H1 (cell line): ENCODE measurements around the gene MSTN. TPM values are rescaled to one million over a fixed set of nuclear protein-coding genes. Genes with fewer than 3 reads are reported as not detected.

Source experiments
- E2F6 ChIP-seq: IDR thresholded peaks from 2 replicates; pipeline ENCODE4 v1.6.1; 2012; ENCODE audit warnings: inconsistent platforms
- POU5F1 ChIP-seq: IDR thresholded peaks from 2 replicates; pipeline ENCODE4 v1.6.1; 2011; ENCODE audit warnings: low read depth, mild to moderate bottlenecking, low read length, moderate library complexity
- SRF ChIP-seq: IDR thresholded peaks from 2 replicates; pipeline ENCODE4 v1.6.1; 2011; ENCODE audit warnings: mild to moderate bottlenecking, low read depth, low read length, moderate library complexity
- SUZ12 ChIP-seq: fragments of 200-600 bp; sonication (generic); IDR thresholded peaks from 2 replicates; pipeline ENCODE4 v1.6.1; 2012; ENCODE audit warnings: mild to moderate bottlenecking, inconsistent platforms, low read length, moderate library complexity, mixed read lengths
- TAF1 ChIP-seq: IDR thresholded peaks from 2 replicates; pipeline ENCODE4 v1.6.1; 2011; ENCODE audit warnings: mild to moderate bottlenecking, low read depth, low read length
- TEAD4 ChIP-seq: IDR thresholded peaks from 2 replicates; pipeline ENCODE4 v1.6.1; 2012; ENCODE audit warnings: low read depth, low read length, inconsistent platforms, mixed read lengths
- polyA plus RNA-seq, 7 experiments: library from polyadenylated mRNA; depleted of rRNA in 3 of 7; stranded (reverse) in 5 of 7; unstranded in 2 of 7; fragments of >200 nt in 5 of 7; fragments of 200-250 nt in 2 of 7; gene quantifications; 1 replicate in 5 of 7; 2 replicates in 1 of 7; 4 replicates in 1 of 7; pipeline versions ENCODE4 v1.2.1 to v1.2.3, GENCODE V29; 2011 to 2013; ENCODE audit warnings: missing spikeins in 2 of 7, mixed read lengths in 2 of 7
- total RNA-seq: library from RNA; stranded (reverse); fragmentation: NEBNext Ultra II Directional; extraction: Animal tissue kit (Norgen Biotek cat#: 25700); gene quantifications from 2 replicates; pipeline ENCODE4 v1.2.1, GENCODE V29; 2021
- TF ChIP-seq, protein P1 (sequence below), 3 experiments: IDR thresholded peaks; 1 replicate in 2 of 3; 2 replicates in 1 of 3; pipeline versions ENCODE4 v1.5.1 to v1.6.1; 2011; ENCODE audit warnings: low read length in 3 of 3, mild to moderate bottlenecking in 3 of 3, inconsistent platforms in 2 of 3, low read depth in 1 of 3, moderate library complexity in 1 of 3; ENCODE audit not compliant: insufficient read depth in 1 of 3; ENCODE audit errors: control extremely low read depth in 1 of 3
- TF ChIP-seq, protein P2 (sequence below): IDR thresholded peaks from 2 replicates; pipeline ENCODE4 v1.6.1; 2012; ENCODE audit warnings: inconsistent platforms

The MSTN gene
- total and polyA plus RNA-seq, 2 of the 8 experiments (the other 6 are each of a cell fraction or from before 2014, with no cell fraction given): not detected

- TF ChIP-seq, protein P1, sequence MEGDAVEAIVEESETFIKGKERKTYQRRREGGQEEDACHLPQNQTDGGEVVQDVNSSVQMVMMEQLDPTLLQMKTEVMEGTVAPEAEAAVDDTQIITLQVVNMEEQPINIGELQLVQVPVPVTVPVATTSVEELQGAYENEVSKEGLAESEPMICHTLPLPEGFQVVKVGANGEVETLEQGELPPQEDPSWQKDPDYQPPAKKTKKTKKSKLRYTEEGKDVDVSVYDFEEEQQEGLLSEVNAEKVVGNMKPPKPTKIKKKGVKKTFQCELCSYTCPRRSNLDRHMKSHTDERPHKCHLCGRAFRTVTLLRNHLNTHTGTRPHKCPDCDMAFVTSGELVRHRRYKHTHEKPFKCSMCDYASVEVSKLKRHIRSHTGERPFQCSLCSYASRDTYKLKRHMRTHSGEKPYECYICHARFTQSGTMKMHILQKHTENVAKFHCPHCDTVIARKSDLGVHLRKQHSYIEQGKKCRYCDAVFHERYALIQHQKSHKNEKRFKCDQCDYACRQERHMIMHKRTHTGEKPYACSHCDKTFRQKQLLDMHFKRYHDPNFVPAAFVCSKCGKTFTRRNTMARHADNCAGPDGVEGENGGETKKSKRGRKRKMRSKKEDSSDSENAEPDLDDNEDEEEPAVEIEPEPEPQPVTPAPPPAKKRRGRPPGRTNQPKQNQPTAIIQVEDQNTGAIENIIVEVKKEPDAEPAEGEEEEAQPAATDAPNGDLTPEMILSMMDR (IDR thresholded peaks at IDR 0.05; ENCODE audit: control extremely low read depth in 1 of 3, insufficient read depth in 1 of 3, low read depth in 1 of 3, low read length in 3 of 3): no peak
- TF ChIP-seq E2F6: no peak
- no peak for TF ChIP-seq POU5F1
- no peak for TF ChIP-seq SRF
- no peak for TF ChIP-seq TEAD4
- no peak for TF ChIP-seq SUZ12
- TF ChIP-seq, protein P2, sequence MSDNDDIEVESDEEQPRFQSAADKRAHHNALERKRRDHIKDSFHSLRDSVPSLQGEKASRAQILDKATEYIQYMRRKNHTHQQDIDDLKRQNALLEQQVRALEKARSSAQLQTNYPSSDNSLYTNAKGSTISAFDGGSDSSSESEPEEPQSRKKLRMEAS: no peak
- TF ChIP-seq TAF1: no peak
Observed at GRCh38 chr2:190094316-190094871, 31.9 kb upstream of the MSTN start (continued).
